Measurements from ENCODE around the gene PTP4A1. TPM values are rescaled to one million over a fixed set of nuclear protein-coding genes. Genes with fewer than 3 reads are reported as not detected.

Gene PTP4A1
- total RNA-seq, 1 experiment from 2014 or later: 71.0 TPM

DNA sequence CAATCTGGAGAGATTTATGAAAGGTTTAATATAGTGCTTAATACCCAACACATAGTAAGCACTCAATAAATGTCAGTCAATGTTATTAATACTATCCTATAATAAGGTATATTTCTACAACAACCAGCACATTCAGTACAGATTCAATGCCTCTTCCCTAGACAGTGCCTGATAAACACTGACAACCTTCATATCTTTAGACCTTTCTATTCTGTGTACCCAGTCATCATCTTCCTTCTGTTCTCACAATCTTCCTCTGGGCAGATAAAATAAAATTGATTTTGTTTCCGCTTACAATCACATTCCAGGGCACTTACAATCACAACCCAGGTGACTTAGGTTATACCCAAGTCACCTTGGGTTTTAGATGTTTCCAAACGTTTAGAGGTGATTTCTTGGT, 11.0 kb upstream of the PTP4A1 start:
- ATAC-seq: no peak
- intact Hi-C loops (cut with micrococcal nuclease; ENCODE audit: unreplicated experiment): no loop called here

GRCh38 chr6:63563235-63563634, 9.0 kb upstream of the PTP4A1 start:
- H3K9me3 ChIP-seq (ENCODE audit: control insufficient read depth, insufficient read depth, low read depth, low read length): 0 out of 2 replicates have a peak, but pooled peaks cover 5% of the 10 kb centered on the region
- no peak for TF ChIP-seq CTCF (IDR thresholded peaks at IDR 0.05)
- TF ChIP-seq SIN3A (IDR thresholded peaks at IDR 0.05; ENCODE audit: borderline replicate concordance, insufficient read depth, low read depth, low read length): no peak
- no peak for TF ChIP-seq POLR2AphosphoS5 (IDR thresholded peaks at IDR 0.05; ENCODE audit: low read depth, low read length)
- no peak for TF ChIP-seq TCF7L2 (IDR thresholded peaks at IDR 0.05; ENCODE audit: low read depth, low read length)
- TF ChIP-seq, protein P1, sequence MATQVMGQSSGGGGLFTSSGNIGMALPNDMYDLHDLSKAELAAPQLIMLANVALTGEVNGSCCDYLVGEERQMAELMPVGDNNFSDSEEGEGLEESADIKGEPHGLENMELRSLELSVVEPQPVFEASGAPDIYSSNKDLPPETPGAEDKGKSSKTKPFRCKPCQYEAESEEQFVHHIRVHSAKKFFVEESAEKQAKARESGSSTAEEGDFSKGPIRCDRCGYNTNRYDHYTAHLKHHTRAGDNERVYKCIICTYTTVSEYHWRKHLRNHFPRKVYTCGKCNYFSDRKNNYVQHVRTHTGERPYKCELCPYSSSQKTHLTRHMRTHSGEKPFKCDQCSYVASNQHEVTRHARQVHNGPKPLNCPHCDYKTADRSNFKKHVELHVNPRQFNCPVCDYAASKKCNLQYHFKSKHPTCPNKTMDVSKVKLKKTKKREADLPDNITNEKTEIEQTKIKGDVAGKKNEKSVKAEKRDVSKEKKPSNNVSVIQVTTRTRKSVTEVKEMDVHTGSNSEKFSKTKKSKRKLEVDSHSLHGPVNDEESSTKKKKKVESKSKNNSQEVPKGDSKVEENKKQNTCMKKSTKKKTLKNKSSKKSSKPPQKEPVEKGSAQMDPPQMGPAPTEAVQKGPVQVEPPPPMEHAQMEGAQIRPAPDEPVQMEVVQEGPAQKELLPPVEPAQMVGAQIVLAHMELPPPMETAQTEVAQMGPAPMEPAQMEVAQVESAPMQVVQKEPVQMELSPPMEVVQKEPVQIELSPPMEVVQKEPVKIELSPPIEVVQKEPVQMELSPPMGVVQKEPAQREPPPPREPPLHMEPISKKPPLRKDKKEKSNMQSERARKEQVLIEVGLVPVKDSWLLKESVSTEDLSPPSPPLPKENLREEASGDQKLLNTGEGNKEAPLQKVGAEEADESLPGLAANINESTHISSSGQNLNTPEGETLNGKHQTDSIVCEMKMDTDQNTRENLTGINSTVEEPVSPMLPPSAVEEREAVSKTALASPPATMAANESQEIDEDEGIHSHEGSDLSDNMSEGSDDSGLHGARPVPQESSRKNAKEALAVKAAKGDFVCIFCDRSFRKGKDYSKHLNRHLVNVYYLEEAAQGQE (IDR thresholded peaks at IDR 0.05; ENCODE audit: insufficient read depth in 1 of 2, low read depth in 2 of 2, low read length in 1 of 2): no peak
- peaks cover 4% of the 10 kb centered on the region; the same call in 1 of the 2 replicates for H3K27me3 ChIP-seq (ENCODE audit: control insufficient read depth, insufficient read depth, low read length)
- no TSS peak for BruUV-seq (replicated peaks)
- intact Hi-C loops (cut with micrococcal nuclease; ENCODE audit: unreplicated experiment) (no loop called here), in situ Hi-C loops (cut with HindIII; ENCODE audit: low pct_unique_long_range_greater_than_20kb, low sequenced_read_pairs) (no loop called here)
- POLR2A ChIA-PET: no interaction called here
- H3K4me3 ChIP-seq (ENCODE audit: low read depth in 2 of 2, low read length in 2 of 2): no peak overlapping the region
- H3K27ac ChIP-seq (ENCODE audit: low read length): no peak overlapping the region
- H3K4me1 ChIP-seq (ENCODE audit: control insufficient read depth, insufficient read depth, low read length): 0 out of 2 replicates have a peak, but pooled peaks cover 3% of the 10 kb centered on the region
- DNase-seq (ENCODE audit: low read depth, low spot score) (no peak), ATAC-seq (no peak)
- H3K36me3 ChIP-seq (ENCODE audit: control insufficient read depth, insufficient read depth, low read length): no peaks in the 10 kb centered on the region
- CTCF ChIA-PET: no interaction called here

More for the DNA sequence above, 11.0 kb upstream of the PTP4A1 start:
- no peak for DNase-seq (ENCODE audit: low read depth, low spot score)
- Histone ChIP-seq H3K27ac (ENCODE audit: low read length) (no peak overlapping the region), H3K9me3 (ENCODE audit: control insufficient read depth, insufficient read depth, low read depth, low read length) (no peaks in the 10 kb centered on the region), H3K27me3 (ENCODE audit: control insufficient read depth, insufficient read depth, low read length) (peaks cover 4% of the 10 kb centered on the region; the same call in 1 of the 2 replicates), H3K4me1 (ENCODE audit: control insufficient read depth, insufficient read depth, low read length) (0 out of 2 replicates have a peak, but pooled peaks cover 3% of the 10 kb centered on the region), H3K4me3 (ENCODE audit: low read depth in 2 of 2, low read length in 2 of 2) (no peak overlapping the region), H3K36me3 (ENCODE audit: control insufficient read depth, insufficient read depth, low read length) (no peaks in the 10 kb centered on the region)
- ChIA-PET CTCF (no interaction called here), POLR2A (no interaction called here)
- no TSS peak for BruUV-seq (replicated peaks)
- in situ Hi-C loops (cut with HindIII; ENCODE audit: low pct_unique_long_range_greater_than_20kb, low sequenced_read_pairs): no loop called here
- TF ChIP-seq, protein P1 (IDR thresholded peaks at IDR 0.05; ENCODE audit: insufficient read depth in 1 of 2, low read depth in 2 of 2, low read length in 1 of 2): no peak
- TF ChIP-seq TCF7L2 (IDR thresholded peaks at IDR 0.05; ENCODE audit: low read depth, low read length) (no peak), CTCF (IDR thresholded peaks at IDR 0.05) (no peak; the same call in 1 of the 2 replicates), SIN3A (IDR thresholded peaks at IDR 0.05; ENCODE audit: borderline replicate concordance, insufficient read depth, low read depth, low read length) (no peak), POLR2AphosphoS5 (IDR thresholded peaks at IDR 0.05; ENCODE audit: low read depth, low read length) (no peak)

Measured in Panc1 (cell line).